GM21619 (cell line): ENCODE measurements around the gene STK25.
"Not testable (repeated sequence)": the region's sequence is repeated elsewhere in the genome, so short reads cannot be mapped to it uniquely, and the experiment has no call there.

Source experiments
- ATAC-seq: cut with Tn5 transposase; IDR thresholded peaks from one replicate; pipeline ENCODE4 v1.9.1; 2021; ENCODE audit not compliant: unreplicated experiment

Gene STK25

DNA sequence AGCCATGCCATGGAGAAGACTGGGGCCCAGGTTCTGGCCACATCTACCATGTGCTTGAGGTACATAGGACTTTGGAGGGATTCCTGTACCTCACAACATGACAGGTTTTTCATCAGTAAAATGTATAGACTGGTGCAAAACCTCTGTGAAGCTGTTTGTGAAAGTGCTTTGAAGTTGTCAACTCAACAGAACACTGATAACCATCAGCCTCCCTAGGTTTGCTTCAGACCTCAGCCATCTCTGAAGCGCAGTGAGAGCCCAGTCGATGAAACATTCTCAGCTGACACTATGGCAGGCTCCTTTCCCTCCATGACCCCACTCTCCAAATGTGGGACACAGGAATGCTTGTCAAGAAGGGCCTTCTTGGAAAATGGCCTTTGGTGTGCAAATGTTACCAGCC is 38.6 kb downstream of the STK25 start:
- ATAC-seq = no peak

DNA sequence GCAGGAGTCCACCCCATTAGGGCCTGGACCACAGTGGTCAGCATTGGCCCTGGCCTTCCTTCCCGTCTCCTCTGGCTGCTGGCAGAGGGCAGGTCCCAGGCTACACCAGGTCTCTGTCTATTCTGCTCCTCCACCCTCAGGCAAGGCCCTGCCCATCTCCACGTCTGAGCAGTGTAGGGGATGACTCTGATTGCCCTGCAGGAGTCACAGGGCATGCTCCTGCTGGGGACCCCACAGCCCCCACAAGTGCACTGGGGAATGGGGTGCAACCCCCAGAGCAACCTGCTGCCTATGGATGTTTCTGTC is 40.0 kb downstream of the STK25 start:
- ATAC-seq = no peak

DNA sequence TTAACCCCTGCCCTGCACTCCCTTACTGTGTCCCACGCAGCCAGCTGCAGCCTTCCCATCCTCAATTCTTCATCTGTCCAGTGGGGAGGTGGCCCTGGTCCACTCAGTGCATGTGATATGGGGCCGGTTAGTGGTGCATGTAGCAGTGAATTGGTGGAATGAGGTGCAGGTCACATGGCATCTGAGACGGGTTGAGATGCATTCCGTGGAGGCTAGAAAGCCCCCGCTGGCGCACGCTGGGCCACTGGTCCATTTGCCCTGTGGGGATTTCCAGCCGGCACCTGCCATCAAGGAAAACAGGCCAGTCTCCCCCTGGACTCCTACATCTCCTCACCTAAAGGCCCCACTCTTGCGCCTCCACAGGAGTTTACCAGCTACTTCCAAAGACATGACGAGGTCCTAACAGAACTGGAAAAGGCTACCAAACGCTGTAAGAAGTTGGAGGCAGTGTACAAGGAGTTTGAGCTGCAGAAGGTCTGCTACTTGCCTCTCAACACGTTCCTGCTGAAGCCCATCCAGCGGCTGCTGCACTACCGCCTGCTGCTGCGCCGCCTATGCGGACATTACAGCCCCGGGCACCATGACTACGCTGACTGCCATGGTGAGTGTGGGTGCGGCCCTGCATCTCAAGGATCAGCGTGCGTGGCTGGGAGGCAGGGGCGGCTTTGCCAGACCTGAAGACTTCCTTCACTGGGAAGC is 40.5 kb downstream of the STK25 start:
- ATAC-seq = no peak

DNA sequence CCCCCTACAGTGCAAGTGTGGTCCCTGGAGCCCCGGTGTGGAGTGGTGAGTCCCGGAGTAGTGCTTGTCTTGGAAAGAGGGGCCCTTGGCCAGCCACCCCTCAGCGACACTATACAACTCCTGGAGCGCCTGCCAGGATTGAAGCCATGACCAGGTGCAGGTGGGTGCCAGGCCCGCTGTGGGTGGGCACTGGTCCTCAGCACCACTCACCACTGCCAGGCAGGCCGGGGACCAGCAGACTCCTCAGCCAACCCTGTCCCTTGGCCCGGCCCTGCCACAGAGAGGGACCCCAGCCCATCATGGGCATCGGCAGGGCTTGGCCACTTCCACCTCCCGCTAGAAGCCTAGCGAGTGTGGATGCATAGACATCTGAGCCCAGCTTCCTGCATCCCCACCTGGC is 42.2 kb downstream of the STK25 start:
- no peak for ATAC-seq

DNA sequence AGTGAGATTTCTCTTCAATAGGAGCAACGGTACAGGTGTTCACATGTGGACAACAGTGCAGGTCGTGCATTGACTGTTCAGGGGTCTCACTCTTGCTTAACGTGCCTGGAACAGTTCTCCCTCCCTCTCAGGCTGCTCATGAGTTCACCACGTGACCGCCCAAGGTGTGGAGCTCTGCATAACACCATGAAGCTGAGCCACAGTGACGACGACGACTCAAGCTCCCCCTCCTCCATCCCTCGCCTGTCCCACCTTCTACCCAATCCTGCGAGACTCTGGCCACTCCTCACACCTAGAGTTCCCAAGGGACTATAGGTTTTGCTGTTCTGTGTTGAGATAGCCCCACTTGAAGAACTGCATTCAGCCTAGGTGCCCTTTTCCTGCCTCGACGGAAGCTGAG is 42.8 kb downstream of the STK25 start:
- no peak for ATAC-seq

DNA sequence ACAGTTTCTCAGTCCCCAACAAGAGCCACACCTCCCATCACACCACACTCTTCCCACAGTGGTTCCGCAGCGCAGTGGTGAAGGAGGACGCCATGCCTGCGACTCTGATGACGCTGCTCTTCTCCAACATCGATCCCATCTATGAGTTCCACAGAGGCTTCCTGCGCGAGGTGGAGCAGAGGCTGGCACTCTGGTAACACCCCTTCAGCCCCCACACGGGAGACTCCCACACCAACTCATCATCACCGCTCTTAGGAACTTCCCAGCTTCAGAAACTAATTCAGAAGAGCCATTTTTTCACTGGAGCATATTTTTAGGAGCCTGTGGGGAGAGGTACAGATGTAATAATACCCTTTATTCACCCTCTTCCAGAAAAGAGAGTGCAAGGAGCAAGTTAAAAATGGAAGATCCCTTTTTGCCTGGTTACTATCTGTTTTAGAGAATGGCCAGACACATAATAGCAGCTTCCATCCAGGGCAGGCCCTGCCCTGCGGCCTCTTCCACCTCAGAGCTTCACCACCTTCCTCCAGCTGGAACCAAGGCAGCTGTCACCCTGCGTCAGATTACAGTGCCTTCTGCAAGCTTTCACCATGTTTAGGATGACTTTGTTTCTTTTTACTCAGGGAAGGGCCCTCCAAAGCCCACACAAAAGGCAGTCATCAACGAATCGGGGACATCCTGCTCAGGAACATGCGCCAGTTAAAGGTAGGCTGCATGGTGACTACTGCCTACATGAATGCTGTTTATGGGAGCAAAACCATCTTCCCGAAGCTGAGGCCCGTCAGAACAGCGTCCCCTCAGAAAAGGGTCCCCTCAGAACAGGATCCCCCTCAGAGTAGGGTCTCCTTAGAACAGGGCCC is 44.9 kb downstream of the STK25 start:
- ATAC-seq = no peak

DNA sequence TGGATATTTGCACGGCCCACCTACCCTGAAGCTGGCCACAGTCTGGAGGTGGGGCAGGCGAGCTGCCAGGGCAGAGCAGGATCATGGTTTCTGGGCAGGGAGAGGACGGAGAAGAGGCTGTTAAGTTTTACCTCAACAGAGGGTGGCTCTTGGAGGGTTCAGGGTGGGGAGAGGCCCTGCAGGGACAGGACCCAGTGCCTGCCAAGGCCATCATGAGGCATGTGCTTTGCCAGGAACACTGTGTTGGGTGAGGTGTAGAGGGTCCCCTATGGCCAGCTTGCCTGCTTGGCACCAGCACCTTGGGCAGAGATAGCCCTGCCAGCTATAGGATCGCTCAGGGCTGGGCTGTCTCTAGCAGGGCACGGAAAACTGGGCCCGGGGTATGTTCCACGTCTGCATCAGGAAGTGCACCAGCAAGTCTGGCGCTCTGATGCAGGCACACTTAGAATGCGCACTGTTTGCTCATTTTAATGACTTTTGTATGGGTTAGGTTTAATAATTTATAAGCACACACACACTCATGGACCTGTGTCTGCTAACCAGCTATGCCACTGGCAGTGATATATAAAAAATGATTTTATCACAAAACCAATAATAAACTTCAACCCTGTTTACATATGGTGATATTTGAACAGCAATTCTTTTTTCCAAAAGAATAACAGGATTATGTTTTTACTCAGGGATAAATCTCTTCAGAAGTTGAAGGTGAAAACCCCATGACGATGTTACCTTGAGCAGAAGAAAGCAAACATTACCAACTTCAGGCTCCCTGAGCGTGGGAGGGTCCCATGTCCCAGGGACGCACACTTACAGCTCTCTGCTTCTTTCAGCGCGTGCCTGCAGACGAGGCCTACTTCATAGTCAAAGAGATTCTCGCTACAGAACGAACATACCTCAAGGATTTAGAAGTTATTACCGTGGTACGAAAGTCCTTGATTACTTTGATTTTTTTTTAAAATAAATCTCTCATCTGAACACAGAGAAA is 46.4 kb downstream of the STK25 start:
- ATAC-seq = no peak

DNA sequence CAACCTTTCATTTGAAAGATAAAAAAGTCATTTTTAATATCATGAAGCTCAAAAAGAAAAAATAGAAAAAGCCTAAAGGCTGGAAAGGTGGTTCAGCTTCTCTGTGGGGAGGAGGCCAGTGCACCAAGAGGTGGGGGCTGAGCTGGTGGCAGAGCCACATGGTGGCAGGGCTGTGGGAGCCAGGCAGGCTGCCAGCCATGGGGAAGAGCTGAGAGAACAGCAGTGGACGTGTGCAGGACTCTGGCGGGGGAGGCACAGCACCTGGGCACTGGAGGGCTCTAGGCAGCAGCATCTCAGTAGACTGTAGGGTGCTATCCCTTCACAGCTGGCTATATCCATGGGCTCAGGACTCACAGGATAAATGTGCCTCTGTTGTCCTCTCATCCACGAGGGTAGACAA is 47.8 kb downstream of the STK25 start:
- ATAC-seq = no peak

DNA sequence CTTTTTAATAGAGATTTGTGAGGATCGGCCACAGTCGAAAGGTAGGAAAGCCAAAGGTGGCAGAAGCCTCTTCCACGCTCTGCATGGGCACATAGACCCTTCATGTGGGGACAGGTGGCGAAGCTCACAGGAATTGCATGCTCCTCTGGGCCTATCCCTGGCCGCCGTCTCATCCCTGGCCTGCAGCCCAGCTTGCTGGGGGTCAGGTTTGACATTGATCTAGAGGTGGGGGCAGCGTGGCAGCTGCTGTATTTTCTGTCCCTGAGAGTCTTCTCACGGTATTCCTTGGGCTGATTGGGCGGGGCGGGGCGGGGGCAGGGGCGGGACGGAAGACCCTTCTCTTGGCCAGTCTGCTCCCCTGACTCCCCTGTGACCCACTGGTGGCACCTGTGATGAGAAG is 48.9 kb downstream of the STK25 start:
- ATAC-seq = no peak

DNA sequence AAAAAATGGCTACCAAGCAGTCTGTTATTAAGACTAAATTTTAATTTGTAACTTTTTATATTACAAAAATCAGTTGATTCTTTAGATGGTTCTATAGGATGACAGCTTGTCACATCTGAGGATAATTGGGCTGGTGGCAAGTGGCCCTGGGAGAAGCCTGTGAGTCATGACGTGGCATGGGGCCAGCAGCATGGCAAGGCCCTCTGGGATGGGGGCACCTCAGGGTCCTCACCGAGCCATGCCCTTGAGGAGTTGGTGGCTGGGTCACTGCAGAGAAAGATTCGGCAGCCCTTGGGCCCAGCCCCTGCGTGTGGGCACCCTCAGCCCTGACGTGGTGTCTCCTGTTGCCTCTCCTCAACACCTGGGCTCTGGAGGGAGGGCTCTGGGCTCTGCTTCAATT is 49.7 kb downstream of the STK25 start:
- no peak for ATAC-seq

DNA sequence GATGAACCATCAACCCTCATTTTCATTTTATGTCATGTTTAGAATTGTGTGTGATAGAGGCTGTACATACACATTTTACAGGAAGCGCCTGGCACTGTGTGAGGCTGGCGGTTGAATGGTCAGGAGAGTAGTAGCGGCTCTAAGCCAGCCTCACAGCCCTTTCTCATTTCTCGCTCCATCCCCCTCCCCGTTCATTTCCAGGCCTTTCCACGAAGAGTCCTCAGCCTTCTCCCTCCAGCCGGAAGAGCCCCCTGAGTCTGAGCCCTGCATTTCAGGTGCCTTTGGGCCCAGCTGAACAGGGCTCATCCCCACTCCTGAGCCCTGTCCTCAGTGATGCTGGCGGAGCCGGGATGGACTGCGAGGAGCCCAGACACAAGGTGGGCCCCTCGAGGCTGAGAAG is 51.8 kb downstream of the STK25 start:
- ATAC-seq = no peak

DNA sequence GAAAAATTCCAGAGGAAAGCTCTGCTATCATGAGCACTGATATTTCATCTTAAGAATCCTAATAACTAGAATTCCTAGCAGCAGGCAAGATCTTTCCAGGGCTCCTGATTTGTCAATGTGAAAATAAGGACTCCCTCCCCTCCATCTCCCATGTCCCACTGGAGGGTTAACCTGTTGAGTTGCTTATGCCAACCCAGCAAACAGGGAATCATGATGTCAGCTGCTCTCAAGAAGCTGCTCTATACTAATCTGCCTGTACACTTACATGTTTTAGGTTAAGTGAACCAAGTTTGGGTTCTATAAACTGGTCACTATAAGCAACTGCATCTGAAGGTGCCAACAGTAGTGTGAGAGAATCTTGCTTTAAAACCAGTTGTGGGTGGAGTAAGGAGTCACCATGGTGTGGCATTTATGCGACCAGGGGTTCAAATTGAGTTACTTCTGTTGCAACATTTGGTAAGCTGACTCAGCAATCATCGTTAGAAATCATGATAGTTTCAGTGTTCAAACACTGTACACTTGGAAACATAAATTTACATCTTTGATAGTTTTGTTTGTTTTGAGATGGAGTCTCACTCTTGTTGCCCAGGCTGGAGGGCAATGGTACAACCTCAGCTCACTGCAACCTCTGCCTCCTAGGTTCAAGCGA is 53.4 kb downstream of the STK25 start:
- no peak for ATAC-seq

DNA sequence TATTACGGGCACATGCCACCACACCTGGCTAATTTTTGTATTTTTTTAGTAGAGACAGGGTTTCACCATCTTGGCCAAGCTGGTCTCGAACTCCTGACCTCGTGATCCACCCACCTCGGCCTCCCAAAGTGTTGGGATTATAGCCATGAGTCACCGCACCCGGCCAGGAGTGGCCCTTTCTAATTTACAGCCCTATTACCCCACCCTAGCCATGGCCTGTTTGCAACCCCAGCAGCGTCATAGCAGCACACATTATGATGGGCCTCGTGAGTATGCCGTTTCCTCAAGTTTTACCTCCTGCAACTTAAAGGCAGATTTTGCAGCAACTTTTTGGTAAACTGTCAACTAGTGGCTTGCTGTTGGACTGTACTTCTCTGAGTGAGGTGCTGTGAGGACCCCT is 54.5 kb downstream of the STK25 start:
- not testable (repeated sequence) for ATAC-seq

DNA sequence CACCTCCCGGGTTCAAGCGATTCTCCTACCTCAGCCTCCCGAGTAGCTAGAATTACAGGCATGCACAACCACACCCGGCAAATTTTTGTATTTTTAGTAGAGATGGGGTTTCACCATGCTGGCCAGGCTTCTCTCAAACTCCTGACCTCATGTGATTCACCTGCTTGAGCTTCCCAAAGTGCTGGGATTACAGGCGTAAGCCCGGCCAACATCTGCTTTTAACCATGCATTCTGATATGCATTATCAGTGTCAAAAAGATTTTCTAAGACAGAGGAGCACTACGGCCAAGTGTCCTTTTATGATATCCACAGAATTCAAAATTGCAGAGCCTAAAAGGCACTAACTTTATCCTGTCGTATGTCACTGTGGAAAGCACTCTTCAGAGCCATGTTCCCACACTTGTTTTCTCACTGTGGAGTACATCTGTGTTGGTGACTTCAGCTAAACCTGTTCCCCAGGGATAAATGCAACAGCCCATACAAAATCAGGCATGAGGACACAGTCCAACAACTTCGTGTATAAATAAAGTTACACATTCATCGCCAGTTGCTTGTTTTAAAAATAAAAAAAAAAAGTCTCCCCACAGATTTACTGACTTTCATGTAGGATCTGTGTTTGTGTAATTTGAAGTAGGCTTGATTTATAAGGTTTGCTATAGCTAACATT is 56.4 kb downstream of the STK25 start:
- ATAC-seq = no peak

DNA sequence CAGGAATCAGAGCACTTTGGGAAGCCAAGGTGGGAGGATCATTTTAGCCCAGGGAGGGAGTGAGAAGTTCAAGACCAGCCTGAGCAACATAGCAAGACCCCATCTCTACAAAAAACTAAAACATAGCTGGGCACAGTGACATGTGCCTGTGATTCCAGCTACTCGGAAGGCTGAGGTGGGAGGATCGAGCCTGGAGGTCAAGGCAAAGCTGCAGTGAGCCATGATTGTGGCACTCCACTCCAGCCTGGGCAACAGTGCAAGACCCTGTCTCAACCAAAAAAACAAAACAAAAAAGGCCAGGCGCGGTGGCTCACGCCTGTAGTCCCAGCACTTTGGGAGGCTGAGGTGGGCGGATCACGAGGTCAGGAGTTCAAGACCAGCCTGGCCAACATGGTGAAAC is 58.3 kb downstream of the STK25 start:
- not testable (repeated sequence) for ATAC-seq

DNA sequence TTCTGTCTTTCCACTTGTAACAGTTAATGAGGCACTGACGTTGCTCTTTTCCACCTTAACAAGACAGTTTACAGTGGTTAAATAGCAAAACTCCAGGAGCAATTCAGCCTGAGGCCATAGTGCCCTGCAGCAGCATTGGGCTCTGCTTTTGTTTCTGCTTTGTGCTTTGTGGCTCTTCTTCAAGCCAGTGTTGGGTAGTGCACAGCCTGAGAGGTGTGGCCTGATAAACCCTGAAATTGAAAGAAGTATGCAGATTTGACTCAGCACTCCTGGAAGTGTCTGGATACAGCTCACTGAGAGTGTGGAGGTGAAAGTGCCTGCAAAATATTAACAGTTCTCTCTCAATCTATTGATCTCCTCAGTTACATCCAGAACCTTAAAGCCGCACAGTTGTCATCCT is 63.0 kb downstream of the STK25 start:
- ATAC-seq = peak; percentile 69

DNA sequence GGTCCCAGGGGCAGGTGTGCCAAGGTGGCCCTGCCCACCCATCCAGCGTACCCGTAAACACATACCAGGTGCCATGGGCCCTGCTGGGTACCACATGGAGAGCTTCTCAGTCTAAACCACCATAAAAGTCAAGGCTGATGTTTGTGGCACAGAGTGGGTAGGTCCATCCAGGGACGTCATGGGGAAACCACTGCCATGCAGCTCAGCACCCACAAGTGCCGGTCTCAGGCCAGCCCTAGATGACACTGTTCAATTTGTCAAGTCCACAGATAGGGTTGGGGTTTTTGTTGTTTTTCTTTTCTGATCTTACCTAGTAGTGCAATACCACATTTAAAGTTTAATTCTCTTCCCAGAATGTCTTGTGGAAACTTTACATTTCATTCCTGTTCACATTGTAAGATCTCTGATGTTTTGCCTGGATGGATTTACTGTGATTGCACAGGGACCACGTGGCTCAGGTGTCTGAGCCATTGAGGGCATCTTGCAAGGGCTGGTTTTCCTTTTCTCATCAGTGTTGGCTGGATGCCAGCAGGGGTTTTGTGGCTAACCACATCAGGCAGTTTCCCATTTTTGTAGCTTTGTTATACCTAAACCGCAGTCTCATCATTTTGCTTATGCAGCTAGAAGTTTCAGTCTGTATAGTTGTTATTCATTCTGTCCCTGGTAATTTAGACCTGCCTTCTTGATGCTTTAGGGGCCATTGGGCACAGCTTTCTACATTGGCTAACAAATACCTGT is 64.7 kb downstream of the STK25 start:
- ATAC-seq = peak; percentile 43
